ENCODE data around the gene TXN2.
A peak's percentile ranks its signal among the peaks of the same experiment; 100 is the strongest.
"Not testable (repeated sequence)": the region's sequence is repeated elsewhere in the genome, so short reads cannot be mapped to it uniquely, and the experiment has no call there.

The TXN2 gene

GRCh38 chr22:36481393-36482168, at the start of gene TXN2:
TSS of gene TXN2 (minus strand) at chr22:36481640. CDS start at chr22:36480837, 803 bp downstream.
- TF ChIP-seq CTCF (conservative IDR thresholded peaks at IDR 0.05; ENCODE audit: low read depth, low read length): no peak
- H3K4me3 ChIP-seq (ENCODE audit: low read length): peak within 1 kb of the TSS; percentile 73
- peak; percentile 83 for DNase-seq (ENCODE audit: low read depth)

GRCh38 chr22:36528795-36529751, 47.6 kb upstream of the TXN2 start, which contains the start of gene EIF3D:
TSS of gene EIF3D (minus strand) at chr22:36529166. CDS start at chr22:36526121, 3,045 bp downstream.
- no peak for TF ChIP-seq CTCF (conservative IDR thresholded peaks at IDR 0.05; ENCODE audit: low read depth, low read length)
- peak; percentile 99 for DNase-seq (ENCODE audit: low read depth)
- peak within 1 kb of the TSS; percentile 84 for H3K4me3 ChIP-seq (ENCODE audit: low read length)

GRCh38 chr22:36528341-36528740, 46.9 kb upstream of the TXN2 start:
- peak overlapping the region; percentile 84 for H3K4me3 ChIP-seq (ENCODE audit: low read length)
- DNase-seq (ENCODE audit: low read depth): no peak
- no peak for TF ChIP-seq CTCF (conservative IDR thresholded peaks at IDR 0.05; ENCODE audit: low read depth, low read length)

- DNase-seq (ENCODE audit: low read depth): no peak
- H3K4me3 ChIP-seq (ENCODE audit: low read length): no peak overlapping the region
- TF ChIP-seq CTCF (conservative IDR thresholded peaks at IDR 0.05; ENCODE audit: low read depth, low read length): no peak
Observed at GRCh38 chr22:36522662-36523061, 41.2 kb upstream of the TXN2 start.

- no peak for TF ChIP-seq CTCF (conservative IDR thresholded peaks at IDR 0.05; ENCODE audit: low read depth, low read length)
- DNase-seq (ENCODE audit: low read depth): no peak
- no peak overlapping the region for H3K4me3 ChIP-seq (ENCODE audit: low read length)
Observed at GRCh38 chr22:36520423-36520822, 39.0 kb upstream of the TXN2 start.

GRCh38 chr22:36519906-36520305, 38.5 kb upstream of the TXN2 start:
- DNase-seq (ENCODE audit: low read depth); H3K4me3 ChIP-seq (ENCODE audit: low read length): not testable (repeated sequence)

GRCh38 chr22:36514766-36515165, 33.3 kb upstream of the TXN2 start:
- H3K4me3 ChIP-seq (ENCODE audit: low read length): no peak overlapping the region
- no peak for TF ChIP-seq CTCF (conservative IDR thresholded peaks at IDR 0.05; ENCODE audit: low read depth, low read length)

More at GRCh38 chr22:36514766-36515165, 33.3 kb upstream of the TXN2 start:
- no peak for DNase-seq (ENCODE audit: low read depth)
